Measurements from ENCODE around the gene EMC1.

DNA sequence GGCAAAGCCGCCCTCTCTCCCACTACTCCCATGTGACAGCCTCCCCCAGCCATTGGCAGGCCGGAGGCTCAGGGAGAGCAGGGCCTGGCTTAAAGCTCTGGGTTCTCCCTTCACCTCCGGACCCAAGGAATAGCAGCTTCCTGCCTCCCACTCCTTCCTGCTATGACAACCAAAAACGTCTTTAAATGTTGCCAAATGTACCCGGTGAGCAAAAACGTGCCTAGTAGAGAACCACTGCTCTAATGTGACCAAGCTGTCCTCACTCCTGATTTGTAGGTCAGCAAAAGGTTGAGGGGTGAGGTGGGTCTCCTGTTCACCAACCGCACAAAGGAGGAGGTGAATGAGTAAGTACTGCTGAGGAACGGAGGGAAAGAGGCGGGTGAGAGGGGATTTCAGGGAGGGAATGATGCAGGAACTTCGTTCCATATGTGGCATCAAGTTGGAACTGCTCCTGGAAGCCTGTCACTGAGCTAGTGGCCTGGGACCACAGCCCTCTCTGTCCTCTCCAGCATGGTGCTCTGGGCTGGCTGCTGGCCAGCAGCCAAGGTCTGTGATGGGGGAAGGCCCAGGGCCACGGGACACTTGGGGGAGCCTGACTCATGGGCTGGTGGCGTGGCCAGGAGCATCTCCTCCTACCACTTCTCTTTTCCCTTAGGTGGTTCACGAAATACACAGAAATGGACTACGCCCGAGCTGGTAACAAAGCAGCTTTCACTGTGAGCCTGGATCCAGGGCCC is 6.0 kb upstream of the EMC1 start:
- TF ChIP-seq POLR2AphosphoS5 (IDR thresholded peaks at IDR 0.05; ENCODE audit: low read depth, low read length) (no peak), POLR2A (IDR thresholded peaks at IDR 0.05; ENCODE audit: low read depth, low read length) (no peak)
